Astrocyte of the cerebellum (primary cell): Measurements from ENCODE around the gene FOXL2NB.

Experiments used
- DNase-seq: peaks from one replicate; pipeline ENCODE4 v3.0.0-alpha.2; 2011; ENCODE audit warnings: low read depth
- H3K4me3 ChIP-seq: 2 replicates; pipeline ENCODE4 v1.5.1; 2011; ENCODE audit warnings: mild to moderate bottlenecking, low read depth, low read length, moderate library complexity
- in situ Hi-C: cut with HindIII; loops from 2 replicates; pipeline ENCODE4 v1.10.0; 2017; ENCODE audit warnings: low sequenced_read_pairs
- TF ChIP-seq, protein P1 (sequence below): IDR thresholded peaks from 2 replicates; pipeline ENCODE4 v1.5.1; 2012; ENCODE audit warnings: low read length, low read depth, moderate library complexity, mild to moderate bottlenecking; ENCODE audit errors: missing control alignments

The FOXL2NB gene

DNA sequence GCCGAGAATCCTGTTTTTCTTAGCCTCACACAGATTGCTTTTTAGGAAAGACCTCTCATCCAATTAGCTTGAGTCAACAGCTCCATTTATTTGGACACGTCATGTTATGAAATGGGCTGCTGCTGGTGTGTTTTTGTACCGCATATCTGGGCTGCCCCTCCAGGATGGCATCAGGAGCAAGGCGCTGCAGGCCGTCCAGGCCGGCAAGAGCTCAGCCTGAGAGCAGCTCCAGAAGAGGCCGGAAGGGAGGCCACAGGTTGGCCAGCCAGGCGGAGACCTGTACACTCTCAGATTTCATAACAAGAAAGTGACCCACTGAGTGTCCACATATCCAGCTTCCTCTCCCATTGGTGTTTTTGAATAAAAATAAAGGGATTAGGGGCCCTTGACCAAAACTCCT is 28.3 kb downstream of the FOXL2NB start:
- DNase-seq: no peak
- no peak overlapping the region for H3K4me3 ChIP-seq
- in situ Hi-C loops: no loop called here
- TF ChIP-seq, protein P1, sequence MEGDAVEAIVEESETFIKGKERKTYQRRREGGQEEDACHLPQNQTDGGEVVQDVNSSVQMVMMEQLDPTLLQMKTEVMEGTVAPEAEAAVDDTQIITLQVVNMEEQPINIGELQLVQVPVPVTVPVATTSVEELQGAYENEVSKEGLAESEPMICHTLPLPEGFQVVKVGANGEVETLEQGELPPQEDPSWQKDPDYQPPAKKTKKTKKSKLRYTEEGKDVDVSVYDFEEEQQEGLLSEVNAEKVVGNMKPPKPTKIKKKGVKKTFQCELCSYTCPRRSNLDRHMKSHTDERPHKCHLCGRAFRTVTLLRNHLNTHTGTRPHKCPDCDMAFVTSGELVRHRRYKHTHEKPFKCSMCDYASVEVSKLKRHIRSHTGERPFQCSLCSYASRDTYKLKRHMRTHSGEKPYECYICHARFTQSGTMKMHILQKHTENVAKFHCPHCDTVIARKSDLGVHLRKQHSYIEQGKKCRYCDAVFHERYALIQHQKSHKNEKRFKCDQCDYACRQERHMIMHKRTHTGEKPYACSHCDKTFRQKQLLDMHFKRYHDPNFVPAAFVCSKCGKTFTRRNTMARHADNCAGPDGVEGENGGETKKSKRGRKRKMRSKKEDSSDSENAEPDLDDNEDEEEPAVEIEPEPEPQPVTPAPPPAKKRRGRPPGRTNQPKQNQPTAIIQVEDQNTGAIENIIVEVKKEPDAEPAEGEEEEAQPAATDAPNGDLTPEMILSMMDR: no peak

DNA sequence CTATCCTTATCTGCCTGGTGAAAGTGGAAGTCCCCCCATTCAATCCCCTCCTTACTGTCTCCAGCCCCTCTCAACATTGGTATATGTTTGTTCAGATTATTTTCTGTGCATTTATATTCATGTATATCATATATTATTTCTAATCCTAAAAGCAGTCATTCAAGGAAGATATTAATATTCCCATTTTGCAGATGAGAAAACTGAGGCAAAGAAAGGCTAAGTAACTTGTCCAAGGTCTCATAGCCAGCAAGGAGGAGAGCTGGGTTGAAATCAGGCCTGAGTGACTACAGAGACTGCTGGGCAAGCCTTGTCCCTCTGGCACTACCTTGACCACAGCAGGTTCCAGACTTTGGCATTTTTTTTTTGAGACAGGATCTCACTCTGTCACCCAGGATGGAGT is 29.0 kb downstream of the FOXL2NB start:
- TF ChIP-seq, protein P1: no peak
- no peak for DNase-seq
- in situ Hi-C loops: no loop called here
- H3K4me3 ChIP-seq: no peak overlapping the region

DNA sequence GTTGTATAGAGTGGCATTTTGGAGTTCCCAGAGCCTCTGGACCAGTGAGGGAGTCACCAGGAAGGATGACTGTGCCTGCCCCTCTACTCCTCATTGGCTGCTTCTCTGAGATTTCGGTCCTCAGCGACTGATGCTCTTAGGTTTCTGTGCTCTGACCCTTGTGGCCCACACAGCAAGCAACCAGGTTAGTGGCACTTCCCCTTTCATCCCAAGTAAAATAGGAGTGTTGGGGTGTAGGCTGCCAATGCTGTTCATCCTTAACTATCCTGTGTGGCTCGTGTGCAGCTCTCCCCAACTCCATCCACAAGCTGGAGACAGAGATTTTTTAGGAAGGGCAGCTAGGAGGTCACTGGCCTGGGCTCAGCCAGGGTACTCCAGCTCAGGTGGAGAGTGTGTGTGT is 37.8 kb downstream of the FOXL2NB start:
- DNase-seq: no peak
- TF ChIP-seq, protein P1: no peak
- H3K4me3 ChIP-seq: no peak overlapping the region
- in situ Hi-C loops: no loop called here

DNA sequence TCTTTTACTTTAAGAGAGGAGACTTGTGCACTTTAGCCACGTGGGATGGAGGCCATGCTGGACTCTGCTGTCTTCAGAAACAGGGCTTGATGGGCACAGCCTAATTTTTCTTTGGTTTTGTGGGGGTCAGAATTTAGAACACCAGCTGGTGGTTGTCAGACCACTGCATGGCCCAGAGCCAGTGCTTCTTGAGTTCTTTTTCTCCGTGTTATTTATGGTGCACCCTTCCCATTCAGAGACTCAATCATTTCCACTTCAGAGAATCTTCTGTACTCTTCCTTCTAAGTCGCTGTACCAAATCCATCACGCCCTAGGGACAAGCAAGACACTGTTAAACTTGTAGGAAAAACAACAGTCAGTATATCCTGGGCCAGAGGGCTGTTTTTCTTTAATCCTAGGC is 38.9 kb downstream of the FOXL2NB start:
- TF ChIP-seq, protein P1: no peak
- no peak for DNase-seq
- in situ Hi-C loops: no loop called here
- H3K4me3 ChIP-seq: no peak overlapping the region

DNA sequence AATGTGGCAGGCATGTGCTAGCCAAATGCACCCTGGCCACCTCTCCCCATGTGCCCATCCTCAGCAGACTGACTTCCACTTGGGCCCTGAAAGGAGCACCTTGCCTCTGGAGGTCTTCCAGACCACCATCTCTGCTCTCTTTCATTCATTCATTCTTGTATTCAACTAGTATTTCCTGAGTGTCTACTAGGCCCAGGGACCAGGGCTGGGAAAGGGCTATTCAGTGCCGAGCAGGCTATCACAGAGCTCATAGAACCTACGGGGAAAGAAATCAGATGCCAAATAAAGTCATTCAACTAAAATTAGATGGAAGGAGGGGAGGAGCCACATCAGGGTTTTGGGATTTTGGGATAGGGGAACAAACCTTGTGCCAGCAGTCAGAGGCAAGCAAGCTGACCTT is 40.2 kb downstream of the FOXL2NB start:
- TF ChIP-seq, protein P1: no peak
- in situ Hi-C loops: no loop called here
- no peak for DNase-seq
- no peak overlapping the region for H3K4me3 ChIP-seq

DNA sequence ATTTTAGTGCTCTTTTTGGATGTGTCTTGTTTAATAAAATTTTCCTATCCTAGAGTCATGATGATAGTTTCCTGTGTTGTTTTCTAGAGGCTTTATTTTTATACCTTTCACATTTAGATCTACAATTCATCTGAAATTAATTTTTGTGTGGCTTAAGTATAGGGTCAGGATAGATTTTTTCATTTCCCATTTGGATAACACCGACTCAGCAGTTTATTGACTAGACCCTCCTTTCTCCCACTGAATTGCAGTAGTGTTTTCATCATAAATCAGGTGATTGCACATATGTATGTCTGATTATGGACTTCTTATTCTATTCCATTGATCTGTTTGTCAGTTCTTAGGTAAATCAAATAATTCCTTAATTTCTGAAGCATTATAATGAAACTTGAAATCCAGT is 48.7 kb downstream of the FOXL2NB start:
- H3K4me3 ChIP-seq: no peak overlapping the region
- DNase-seq: no peak
- in situ Hi-C loops: no loop called here
- TF ChIP-seq, protein P1: no peak
